Neutrophil (primary cell): ENCODE results near the gene CNIH1.
"Not testable (repeated sequence)": the region's sequence is repeated elsewhere in the genome, so short reads cannot be mapped to it uniquely, and the experiment has no call there.

Experiments used
- H3K27ac ChIP-seq: fragments of 200-600 bp; sonication (generic); 2 replicates; pipeline ENCODE4 v1.5.1; 2016; ENCODE audit warnings: mild to moderate bottlenecking, moderate library complexity
- H3K27me3 ChIP-seq: fragments of 200-600 bp; sonication (generic); 2 replicates; pipeline ENCODE4 v1.6.0; 2016; ENCODE audit warnings: mild to moderate bottlenecking
- H3K36me3 ChIP-seq: fragments of 200-600 bp; sonication (generic); 2 replicates; pipeline ENCODE4 v1.5.1; 2017
- H3K4me1 ChIP-seq, 2 experiments: fragments of 200-600 bp in 1 of 2; sonication (generic) in 1 of 2; 1 replicate in 1 of 2; 2 replicates in 1 of 2; pipeline versions ENCODE4 v1.5.1 to v1.6.1; 2013 to 2016; ENCODE audit warnings: low read depth in 1 of 2, low read length in 1 of 2, mild to moderate bottlenecking in 1 of 2, moderate library complexity in 1 of 2; ENCODE audit not compliant: control insufficient read depth in 1 of 2, insufficient read depth in 1 of 2
- H3K4me3 ChIP-seq, 2 experiments: fragments of 200-600 bp in 1 of 2; sonication (generic) in 1 of 2; 1 replicate in 1 of 2; 2 replicates in 1 of 2; pipeline ENCODE4 v1.5.1; 2013 to 2016; ENCODE audit warnings: low read depth in 1 of 2, low read length in 1 of 2, mild to moderate bottlenecking in 1 of 2, moderate library complexity in 1 of 2
- H3K9me3 ChIP-seq: fragments of 200-600 bp; sonication (generic); 2 replicates; pipeline ENCODE4 v1.5.1; 2016
- CTCF ChIP-seq: fragments of 200-600 bp; sonication (generic); IDR thresholded peaks from 2 replicates; pipeline ENCODE4 v1.5.1; 2016; ENCODE audit warnings: antibody characterized with exemption

Gene CNIH1

GRCh38 chr14:54455363-54455762 lies 14.2 kb upstream of the CNIH1 start:
- Histone ChIP-seq H3K36me3 (no peaks in the 10 kb centered on the region), H3K27ac (no peak overlapping the region), H3K4me3 (no peak overlapping the region), H3K27me3 (no peaks in the 10 kb centered on the region), H3K9me3 (no peaks in the 10 kb centered on the region), H3K4me1 (peaks cover 10 to 11% of the 10 kb centered on the region in 2 experiments)
- TF ChIP-seq CTCF: no peak

- H3K4me1 ChIP-seq: peaks cover 17 to 18% of the 10 kb centered on the region in 2 experiments
- H3K27me3 ChIP-seq, H3K9me3 ChIP-seq, H3K4me3 ChIP-seq, H3K27ac ChIP-seq, H3K36me3 ChIP-seq: not testable (repeated sequence)
Measured at GRCh38 chr14:54453990-54454389, 12.8 kb upstream of the CNIH1 start.

GRCh38 chr14:54453252-54453651 lies 12.1 kb upstream of the CNIH1 start:
- H3K27me3 ChIP-seq: no peaks in the 10 kb centered on the region
- no peaks in the 10 kb centered on the region for H3K9me3 ChIP-seq
- no peak overlapping the region for H3K4me3 ChIP-seq
- H3K36me3 ChIP-seq: no peaks in the 10 kb centered on the region
- H3K4me1 ChIP-seq: peaks cover 19 to 20% of the 10 kb centered on the region in 2 experiments
- H3K27ac ChIP-seq: no peak overlapping the region
- no peak for TF ChIP-seq CTCF

- peaks cover 32 to 33% of the 10 kb centered on the region in 2 experiments for H3K4me1 ChIP-seq
- H3K9me3 ChIP-seq: no peaks in the 10 kb centered on the region
- no peaks in the 10 kb centered on the region for H3K36me3 ChIP-seq
- no peaks in the 10 kb centered on the region for H3K27me3 ChIP-seq
- no peak for TF ChIP-seq CTCF
- no peak overlapping the region for H3K27ac ChIP-seq
- H3K4me3 ChIP-seq: no peak overlapping the region
Measured at GRCh38 chr14:54451961-54452360, 10.8 kb upstream of the CNIH1 start.

GRCh38 chr14:54451121-54451601 lies 10.0 kb upstream of the CNIH1 start:
- Histone ChIP-seq H3K27ac (peak overlapping the region; percentile 59), H3K4me3 (no peak overlapping the region), H3K36me3 (no peaks in the 10 kb centered on the region), H3K4me1 (peaks cover 40 to 41% of the 10 kb centered on the region in 2 experiments), H3K27me3 (no peaks in the 10 kb centered on the region), H3K9me3 (no peaks in the 10 kb centered on the region)
- no peak for TF ChIP-seq CTCF

GRCh38 chr14:54450535-54450934 lies 9.4 kb upstream of the CNIH1 start:
- Histone ChIP-seq H3K27me3 (no peaks in the 10 kb centered on the region), H3K27ac (peak overlapping the region; percentile 59), H3K4me3 (no peak overlapping the region), H3K9me3 (no peaks in the 10 kb centered on the region), H3K36me3 (no peaks in the 10 kb centered on the region), H3K4me1 (peaks cover 46 to 47% of the 10 kb centered on the region in 2 experiments)
- no peak for TF ChIP-seq CTCF
